Fibroblast of skin of right quadriceps (primary cell): ENCODE data around the gene MSH2.
"Not testable (repeated sequence)": the region's sequence is repeated elsewhere in the genome, so short reads cannot be mapped to it uniquely, and the experiment has no call there.

Source experiments
- DNase-seq: peaks from one replicate; pipeline ENCODE4 v3.0.0-alpha.2; 2013

Gene MSH2

DNA sequence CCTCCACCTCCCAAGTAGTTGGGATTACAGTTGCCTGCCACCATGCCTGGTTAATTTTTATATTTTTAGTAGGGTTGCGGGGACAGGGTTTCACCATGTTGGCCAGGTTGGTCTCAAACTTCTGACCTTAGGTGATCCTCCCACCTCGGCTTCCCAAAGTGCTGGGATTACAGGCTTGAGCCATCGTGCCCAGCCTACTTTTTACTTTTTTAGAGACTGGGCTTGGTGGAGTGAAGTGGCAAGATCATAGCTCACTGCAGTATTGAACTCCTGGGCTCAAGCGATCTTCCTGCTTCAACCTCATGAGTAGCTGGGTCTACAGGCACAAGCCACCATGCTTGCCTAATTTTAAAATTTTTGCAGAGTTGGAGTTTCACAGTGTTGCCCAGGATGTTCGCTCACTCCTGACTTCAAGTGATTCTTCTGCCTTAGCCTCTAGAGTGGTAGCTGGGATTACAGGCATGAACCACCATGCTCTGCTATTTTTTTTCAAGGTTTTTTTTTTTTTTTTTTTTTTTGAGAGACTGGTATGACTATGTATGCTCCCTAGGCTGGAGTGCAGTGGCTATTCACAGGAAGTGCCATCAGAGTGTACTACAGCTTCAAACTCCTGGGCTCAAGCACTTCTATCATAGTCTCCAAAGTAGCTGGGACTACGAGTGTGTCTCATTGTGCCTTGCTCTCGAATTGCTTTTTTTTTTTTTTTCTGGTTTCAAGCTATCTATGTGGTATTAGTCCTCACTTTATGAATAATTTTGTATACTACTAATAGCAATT, 11.9 kb downstream of the MSH2 start:
- no peak for DNase-seq

GRCh38 chr2:47420214-47420613, 17.3 kb downstream of the MSH2 start:
- no peak for DNase-seq

DNA sequence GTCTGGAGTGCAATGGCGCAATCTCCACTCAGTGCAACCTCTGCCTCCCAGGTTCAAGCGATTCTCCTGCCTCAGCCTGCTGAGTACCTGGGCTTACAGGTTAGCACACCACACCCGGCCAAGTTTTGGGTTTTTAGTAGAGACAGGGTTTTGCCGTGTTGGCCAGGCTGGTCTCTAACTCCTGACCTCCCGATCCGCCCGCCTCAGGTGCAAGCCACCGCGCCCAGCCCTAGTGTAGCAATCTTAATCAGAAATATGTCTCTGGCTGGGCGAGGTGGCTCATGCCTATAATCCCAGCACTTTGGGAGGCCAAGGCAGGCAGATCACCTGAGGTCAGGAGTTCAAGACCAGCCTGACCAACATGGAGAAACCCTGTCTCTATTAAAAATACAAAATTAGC, 17.7 kb downstream of the MSH2 start:
- not testable (repeated sequence) for DNase-seq

GRCh38 chr2:47422016-47422415, 19.1 kb downstream of the MSH2 start:
- no peak for DNase-seq

DNA sequence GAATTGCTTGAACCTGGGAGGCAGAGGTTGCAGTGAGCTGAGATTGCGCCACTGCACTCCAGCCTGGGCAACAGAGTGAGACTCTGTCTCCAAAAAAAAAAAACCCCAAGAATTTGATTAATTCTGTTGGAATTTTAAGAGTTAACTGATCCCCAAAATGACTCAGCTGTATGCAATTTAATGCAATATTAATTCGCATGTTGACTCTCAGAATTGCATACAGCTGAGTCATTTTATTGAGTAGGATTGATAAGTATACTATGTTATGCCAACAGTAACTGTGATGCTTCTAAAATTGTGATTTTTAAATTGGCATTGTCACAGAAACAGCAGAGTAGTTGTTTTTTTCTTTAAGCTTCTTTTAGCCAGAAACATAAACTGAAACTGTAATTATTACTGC, 19.6 kb downstream of the MSH2 start:
- peak; percentile 84 for DNase-seq

DNA sequence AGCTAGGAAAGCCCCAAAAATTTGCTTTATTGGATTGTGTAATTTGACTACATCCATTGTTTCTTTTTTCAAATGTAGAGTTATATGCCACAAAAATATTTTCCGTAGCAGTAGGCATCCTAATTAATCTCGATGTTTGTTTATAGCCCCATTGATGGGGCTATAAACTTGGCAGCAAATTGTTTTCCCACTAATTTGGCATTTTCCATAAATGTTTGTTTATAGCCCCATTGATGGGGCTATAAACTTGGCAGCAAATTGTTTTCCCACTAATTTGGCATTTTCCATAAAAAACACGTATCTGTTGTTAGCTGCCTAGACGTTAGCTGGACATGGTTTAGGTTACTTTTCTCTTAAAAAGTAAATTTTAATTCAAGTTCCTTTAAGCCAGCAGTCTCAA, 23.8 kb downstream of the MSH2 start:
- DNase-seq: no peak

DNA sequence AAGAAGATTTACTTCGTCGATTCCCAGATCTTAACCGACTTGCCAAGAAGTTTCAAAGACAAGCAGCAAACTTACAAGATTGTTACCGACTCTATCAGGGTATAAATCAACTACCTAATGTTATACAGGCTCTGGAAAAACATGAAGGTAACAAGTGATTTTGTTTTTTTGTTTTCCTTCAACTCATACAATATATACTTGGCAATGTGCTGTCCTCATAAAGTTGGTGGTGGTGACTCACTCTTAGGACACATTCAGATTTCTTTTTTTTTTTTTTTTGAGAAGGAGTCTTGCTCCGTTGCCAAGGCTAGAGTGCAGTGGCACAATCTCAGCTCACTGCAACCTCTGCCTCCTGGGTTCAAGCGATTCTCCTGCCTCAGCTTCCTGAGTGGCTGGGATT, 26.8 kb downstream of the MSH2 start:
- peak; percentile 41 for DNase-seq

DNA sequence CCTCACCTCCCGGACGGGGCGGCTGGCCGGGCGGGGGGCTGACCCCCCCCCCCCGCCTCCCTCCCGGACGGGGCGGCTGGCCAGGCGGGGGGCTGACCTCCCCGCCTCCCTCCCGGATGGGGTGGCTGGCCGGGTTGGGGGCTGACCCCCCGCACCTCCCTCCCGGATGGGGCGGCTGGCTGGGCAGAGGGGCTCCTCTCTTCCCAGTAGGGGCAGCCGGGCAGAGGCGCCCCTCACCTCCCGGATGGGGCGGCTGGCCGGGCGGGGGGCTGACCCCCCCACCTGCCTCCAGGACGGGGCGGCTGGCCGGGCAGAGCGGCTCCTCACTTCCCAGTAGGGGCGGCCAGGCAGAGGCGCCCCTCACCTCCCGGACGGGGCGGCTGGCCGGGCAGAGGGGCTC, 30.1 kb downstream of the MSH2 start:
- not testable (repeated sequence) for DNase-seq

- not testable (repeated sequence) for DNase-seq
Observed at GRCh38 chr2:47433445-47433844, 30.5 kb downstream of the MSH2 start.

DNA sequence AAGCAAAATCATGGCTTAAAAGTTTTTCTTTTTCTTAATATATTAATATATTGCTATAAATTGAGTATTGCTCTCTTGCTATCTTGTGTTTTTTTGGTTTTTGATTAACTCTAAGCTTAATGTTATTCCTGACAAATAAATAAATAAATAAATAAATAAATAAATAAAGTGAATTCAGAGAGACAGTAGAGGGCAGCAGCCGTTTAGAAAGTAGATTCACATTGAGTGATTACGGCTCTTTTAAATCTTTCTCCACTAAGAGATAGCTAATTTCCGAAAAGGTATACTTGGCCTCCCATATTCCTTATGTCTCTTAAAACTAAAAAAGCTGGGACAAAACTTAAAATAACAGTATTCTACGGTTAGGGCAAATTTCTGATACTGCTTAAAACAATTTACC, 34.3 kb downstream of the MSH2 start:
- peak; percentile 32 for DNase-seq

DNA sequence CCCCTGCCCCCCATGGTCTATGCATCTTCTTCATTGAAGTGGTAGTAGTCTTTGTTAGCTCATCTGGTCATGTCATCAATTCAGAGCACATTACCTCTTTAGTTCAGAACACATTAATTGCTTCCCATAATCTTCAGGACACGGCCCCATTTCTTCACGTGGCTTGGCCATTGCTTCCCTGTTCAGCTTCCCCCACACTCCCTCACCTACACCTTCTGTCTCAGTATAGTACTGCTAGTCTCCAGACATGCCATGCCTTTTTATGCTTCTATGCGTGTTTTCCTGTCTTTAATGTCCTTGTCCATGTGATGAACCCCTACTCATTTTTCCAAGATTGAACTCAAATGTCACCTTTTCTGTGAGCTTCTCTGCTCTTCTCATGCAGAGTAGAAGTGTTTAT, 35.1 kb downstream of the MSH2 start:
- no peak for DNase-seq

DNA sequence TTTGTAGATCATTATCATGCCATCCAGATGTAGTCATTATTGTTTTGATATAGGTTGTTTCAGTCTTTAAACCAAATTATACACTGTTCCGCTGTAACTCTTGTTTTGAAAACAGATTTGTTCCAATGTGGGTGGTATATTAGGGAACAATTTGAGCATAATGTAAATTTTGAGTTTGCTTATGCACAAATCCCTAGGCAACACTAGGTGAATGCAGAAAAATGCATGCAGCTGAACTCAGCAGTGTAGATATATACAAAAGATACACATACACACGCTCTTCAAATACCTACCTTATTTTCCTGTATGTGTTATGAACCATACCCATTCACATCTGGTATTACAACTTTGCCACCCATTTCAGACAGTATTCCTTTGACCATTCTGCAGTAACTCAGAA, 35.8 kb downstream of the MSH2 start:
- no peak for DNase-seq

DNA sequence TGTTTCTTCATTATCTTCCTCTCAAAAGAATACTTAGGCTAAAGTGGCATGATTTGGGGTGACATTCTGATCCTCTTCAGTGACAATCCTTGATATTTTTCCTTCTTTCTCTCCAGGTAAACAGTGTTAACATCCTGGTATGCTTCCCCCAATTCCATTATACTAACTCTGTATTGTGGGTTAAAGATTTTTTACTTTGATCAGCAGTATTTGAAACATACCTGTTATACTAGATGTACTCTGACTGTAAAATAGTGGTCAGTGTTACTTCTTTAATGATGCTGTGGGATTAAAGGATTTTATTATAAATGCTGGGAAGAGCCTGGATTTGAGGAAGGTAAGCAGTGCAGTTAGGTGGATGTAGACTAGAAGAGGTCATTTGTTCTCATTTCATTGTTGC, 48.8 kb downstream of the MSH2 start:
- DNase-seq: no peak

DNA sequence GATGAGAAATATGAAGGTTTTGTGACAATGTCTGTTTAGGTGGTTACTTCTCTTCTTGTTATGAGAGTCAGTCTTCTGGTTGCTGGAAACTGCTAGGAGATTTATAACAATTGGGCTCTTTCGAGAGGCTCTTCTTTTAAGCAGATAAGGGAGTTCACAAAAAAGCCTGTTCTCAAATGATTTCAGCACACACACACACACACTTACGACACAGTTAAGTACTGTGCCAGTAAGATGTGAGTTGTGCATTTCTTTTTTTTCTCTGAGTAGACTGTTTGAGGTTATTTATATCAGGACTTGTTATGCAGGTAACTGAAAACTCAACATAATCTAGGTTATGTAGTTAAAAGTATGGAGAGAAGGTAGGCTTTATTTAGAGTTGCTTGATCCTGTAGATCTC, 49.8 kb downstream of the MSH2 start:
- DNase-seq: no peak

GRCh38 chr2:47454818-47455217, 51.9 kb downstream of the MSH2 start:
- not testable (repeated sequence) for DNase-seq

- DNase-seq: no peak
Observed at GRCh38 chr2:47455411-47455810, 52.5 kb downstream of the MSH2 start.

GRCh38 chr2:47456851-47457250, 53.9 kb downstream of the MSH2 start:
- no peak for DNase-seq

- no peak for DNase-seq
Observed at GRCh38 chr2:47457268-47457667, 54.3 kb downstream of the MSH2 start.

GRCh38 chr2:47459021-47459420, 56.1 kb downstream of the MSH2 start:
- DNase-seq: no peak

DNA sequence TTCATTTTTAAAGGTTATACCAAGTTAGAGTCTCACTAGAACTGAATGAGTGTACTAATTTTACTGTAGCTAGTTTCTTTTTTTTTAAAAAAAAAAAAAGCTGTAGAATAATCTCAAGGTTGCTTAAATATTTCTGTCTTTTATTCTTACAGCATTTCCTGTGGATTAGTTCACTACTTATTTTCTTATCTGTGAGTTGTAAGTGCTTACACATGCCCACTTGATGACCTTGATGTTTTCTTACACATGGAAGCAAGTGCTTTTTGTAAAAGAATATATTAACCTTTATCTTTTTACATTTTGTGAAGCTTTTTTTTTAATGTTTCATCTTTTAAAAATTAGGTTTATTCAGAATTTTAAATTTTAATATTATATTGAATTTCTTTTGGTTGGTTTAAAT, 57.8 kb downstream of the MSH2 start:
- no peak for DNase-seq

GRCh38 chr2:47471429-47472116, 68.6 kb downstream of the MSH2 start:
- DNase-seq: no peak

GRCh38 chr2:47479863-47480262, 76.9 kb downstream of the MSH2 start:
- DNase-seq: no peak

DNA sequence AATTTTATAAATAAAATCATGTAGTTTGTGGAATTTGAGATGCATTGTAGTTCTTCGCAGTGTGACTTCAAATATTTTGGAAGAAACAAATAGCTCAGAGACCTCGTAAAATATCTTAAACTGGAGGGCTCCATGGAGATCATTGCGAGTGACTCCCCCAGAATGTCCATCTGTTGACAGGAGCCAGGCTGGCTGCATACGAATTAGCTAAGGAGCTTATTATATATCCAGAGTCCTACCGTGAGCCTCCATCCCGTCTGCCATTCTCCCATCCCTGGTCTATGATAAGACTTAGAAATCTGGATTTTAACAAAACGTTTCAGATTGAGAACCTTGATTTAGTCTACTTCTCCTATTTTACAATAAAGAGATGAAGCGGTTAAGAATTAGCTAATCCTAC, 80.2 kb downstream of the MSH2 start:
- no peak for DNase-seq

- no peak for DNase-seq
Observed at GRCh38 chr2:47484396-47484795, 81.4 kb downstream of the MSH2 start.

DNA sequence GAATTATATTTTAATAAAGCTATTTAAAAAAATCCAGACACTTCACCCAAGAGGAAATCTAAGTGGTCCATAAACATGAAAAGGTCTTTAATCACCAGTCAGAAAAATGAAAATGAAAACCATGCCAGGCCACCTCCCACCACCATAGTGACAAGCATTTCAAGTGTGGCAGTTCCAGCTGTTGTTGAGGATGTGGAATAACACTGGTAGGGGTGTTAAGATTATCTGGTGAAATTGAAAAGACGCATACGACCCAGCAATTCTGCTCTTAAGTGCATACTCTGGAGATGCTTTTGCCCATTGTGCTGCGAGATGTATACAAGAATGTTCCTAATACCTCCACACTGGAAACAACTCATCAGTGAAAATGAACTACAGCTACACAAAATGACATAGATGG, 82.2 kb downstream of the MSH2 start:
- DNase-seq: no peak
